GM12878 (cell line): ENCODE results near the gene EXOC4. TPM values are rescaled to one million over a fixed set of nuclear protein-coding genes. Genes with fewer than 3 reads are reported as not detected.

Source experiments
- ATAC-seq: fragments of 200-7000 bp; cut with Tn5 transposase; 3 replicates; pipeline ENCODE4 v1.9.1; 2020; ENCODE audit warnings: mild to moderate bottlenecking, moderate library complexity
- BruUV-seq: library from RNA; stranded (reverse); fragments of 400-500 nt; replicated peaks from 2 replicates; lab custom pipeline; 2021; lab: Mats Ljungman, UMichigan
- CTCF ChIA-PET: fragments of 300-600 bp; sonication (Branson Sonifier 250); formaldehyde crosslinking; extraction: SDS; loops from one replicate; lab custom pipeline; 2021; ENCODE audit warnings: inconsistent platforms; lab: Yijun Ruan, JAX
- POLR2A ChIA-PET: fragments of 350-600 bp; formaldehyde crosslinking; extraction: SDS; loops from one replicate; lab custom pipeline; 2021; ENCODE audit warnings: inconsistent platforms; lab: Charles Lee
- RAD21 ChIA-PET: fragments of 300-600 bp; sonication (Branson Sonifier 250); formaldehyde crosslinking; loops from one replicate; lab custom pipeline; 2023; ENCODE audit warnings: antibody characterized with exemption; ENCODE audit not compliant: unreplicated experiment; lab: Charles Lee
- SMC1A ChIA-PET: fragments of 300-600 bp; sonication (Branson Sonifier 250); formaldehyde crosslinking; loops from one replicate; lab custom pipeline; 2023; ENCODE audit not compliant: unreplicated experiment, uncharacterized antibody; lab: Charles Lee
- DNase-seq: peaks from one replicate; pipeline ENCODE4 v3.0.0-alpha.2; 2011; ENCODE audit warnings: low read depth, low spot score
- FAIRE-seq: peaks from 3 replicates; lab custom pipeline; 2011; peaks lifted over from hg19 to GRCh38; lab: Jason Lieb, UNC
- H2AFZ ChIP-seq: 2 replicates; pipeline ENCODE4 v1.6.0; 2011; ENCODE audit warnings: low read depth, low read length, control low read depth; ENCODE audit not compliant: control insufficient read depth
- H3K27ac ChIP-seq: 2 replicates; pipeline ENCODE4 v1.5.1; 2011; ENCODE audit warnings: control low read depth; ENCODE audit not compliant: control insufficient read depth, insufficient read depth
- H3K27me3 ChIP-seq, 2 experiments: replicated peaks in 1 of 2; 2 replicates each; pipeline versions ENCODE4 v1.6.0 to v1.6.1; 2011; ENCODE audit warnings: low read length in 1 of 2; ENCODE audit not compliant: control insufficient read depth in 2 of 2, insufficient read depth in 2 of 2
- H3K36me3 ChIP-seq, 2 experiments: 2 replicates each; pipeline ENCODE4 v1.5.1; 2011; ENCODE audit warnings: low read length in 1 of 2; ENCODE audit not compliant: control insufficient read depth in 2 of 2, insufficient read depth in 2 of 2
- H3K4me1 ChIP-seq: 2 replicates; pipeline ENCODE4 v1.6.1; 2011; ENCODE audit warnings: mild to moderate bottlenecking, low read length, moderate library complexity, mixed read lengths; ENCODE audit not compliant: control insufficient read depth, insufficient read depth
- H3K4me2 ChIP-seq: 2 replicates; pipeline ENCODE4 v1.6.0; 2011; ENCODE audit warnings: control low read depth; ENCODE audit not compliant: control insufficient read depth, insufficient read depth
- H3K4me3 ChIP-seq: fragments of 200-600 bp; sonication (generic); 2 replicates; pipeline ENCODE4 v1.5.1; 2016
- H3K79me2 ChIP-seq: 2 replicates; pipeline ENCODE4 v1.6.0; 2011; ENCODE audit warnings: low read length; ENCODE audit not compliant: control insufficient read depth, insufficient read depth
- H3K9ac ChIP-seq: 2 replicates; pipeline ENCODE4 v1.8.0; 2011; ENCODE audit warnings: low read length, control low read depth, mixed read lengths; ENCODE audit not compliant: control insufficient read depth, insufficient read depth
- H3K9me3 ChIP-seq: replicated peaks from 3 replicates; pipeline ENCODE4 v1.5.1; 2011; ENCODE audit warnings: mild to moderate bottlenecking, low read length; ENCODE audit not compliant: control insufficient read depth, insufficient read depth
- H4K20me1 ChIP-seq: 2 replicates; pipeline ENCODE4 v1.6.0; 2011; ENCODE audit not compliant: control insufficient read depth, insufficient read depth
- BMI1 ChIP-seq: fragments of 450-650 bp; IDR thresholded peaks from 2 replicates; pipeline ENCODE4 v1.6.1; 2016; ENCODE audit warnings: mild to moderate bottlenecking, moderate library complexity, borderline replicate concordance
- GABPA ChIP-seq: IDR thresholded peaks from 2 replicates; pipeline ENCODE4 v1.6.1; 2014; ENCODE audit warnings: antibody characterized with exemption, low read depth, mild to moderate bottlenecking, inconsistent platforms
- IKZF2 ChIP-seq, 2 experiments: fragments of 450-650 bp; IDR thresholded peaks; 2 replicates each; pipeline ENCODE4 v1.6.1; 2017; ENCODE audit warnings: mild to moderate bottlenecking in 2 of 2, moderate library complexity in 2 of 2
- MEF2B ChIP-seq: fragments of 450-650 bp; IDR thresholded peaks from 2 replicates; pipeline ENCODE4 v1.6.1; 2018; ENCODE audit warnings: mild to moderate bottlenecking, moderate library complexity; ENCODE audit not compliant: partially characterized antibody, poor library complexity, severe bottlenecking
- RFX5 ChIP-seq: IDR thresholded peaks from 2 replicates; pipeline ENCODE4 v1.6.1; 2011; ENCODE audit warnings: low read depth, low read length, improper control_type of control experiment
- ZNF207 ChIP-seq: fragments of 450-650 bp; IDR thresholded peaks from 2 replicates; pipeline ENCODE4 v1.6.1; 2014; ENCODE audit warnings: antibody characterized with exemption, mild to moderate bottlenecking, borderline replicate concordance
- WGBS: methylation state at CpG from one replicate; pipeline ENCODE4 v1.1.6; 2016; ENCODE audit warnings: low lambda C conversion rate; ENCODE audit not compliant: insufficient replicate concordance, insufficient coverage; ENCODE audit errors: missing lambda C conversion rate; 5-methylcytosine and 5-hydroxymethylcytosine counted together
- in situ Hi-C: fragments of 300-500 bp; cut with MboI; formaldehyde crosslinking; loops from 9 replicates; pipeline ENCODE4 v1.14.3; 2018; ENCODE audit warnings: mixed read lengths
- intact Hi-C: fragments of 100-400 bp; cut with micrococcal nuclease; formaldehyde crosslinking; loops from one replicate; pipeline ENCODE4 v1.14.2; 2022; ENCODE audit not compliant: unreplicated experiment
- polyA plus RNA-seq, 11 experiments: library from polyadenylated mRNA; depleted of rRNA in 4 of 11; unstranded in 6 of 11; stranded (reverse) in 5 of 11; fragments of >200 nt; fragmentation: Nextera tagmentation in 4 of 11; fragmentation: Illumina TruSeq in 1 of 11; extraction: Ambion mirVana in 4 of 11; extraction: Trizol in 1 of 11; gene quantifications; 1 replicate in 1 of 11; 2 replicates in 10 of 11; pipeline versions ENCODE4 v1.2.1 to v1.2.3, GENCODE V29; 2011 to 2016; ENCODE audit warnings: inconsistent platforms in 2 of 11, missing spikeins in 2 of 11, low read depth in 1 of 11
- total RNA-seq, 4 experiments: library from RNA; depleted of rRNA in 3 of 4; stranded (reverse); fragments of >200 nt in 3 of 4; fragmentation: Illumina TruSeq in 1 of 4; extraction: Trizol in 1 of 4; gene quantifications; 2 replicates each; pipeline versions ENCODE4 v1.2.1 to v1.2.3, GENCODE V29; 2013 to 2021
- TF ChIP-seq, protein P1 (sequence below): fragments of 450-650 bp; IDR thresholded peaks from 2 replicates; pipeline ENCODE4 v1.6.1; 2016; ENCODE audit warnings: mild to moderate bottlenecking, moderate library complexity, borderline replicate concordance
- TF ChIP-seq, protein P2 (sequence below): fragments of 450-650 bp; IDR thresholded peaks from 2 replicates; pipeline ENCODE4 v1.6.1; 2017; ENCODE audit warnings: borderline replicate concordance
- TF ChIP-seq, protein P3 (sequence below): fragments of 450-650 bp; IDR thresholded peaks from 2 replicates; pipeline ENCODE4 v1.6.1; 2018; ENCODE audit warnings: mild to moderate bottlenecking, low read depth, moderate library complexity; ENCODE audit not compliant: partially characterized antibody
- TF ChIP-seq, protein P4 (sequence below): IDR thresholded peaks from 2 replicates; pipeline ENCODE4 v1.6.1; 2012; ENCODE audit warnings: improper control_type of control experiment, low read depth, low read length; ENCODE audit not compliant: insufficient replicate concordance

EXOC4 gene
- total and polyA plus RNA-seq, 10 of the 15 experiments (the other 5 are each of a cell fraction or from before 2014, with no cell fraction given): 13.2 to 44.5 (median 29.6) TPM

DNA sequence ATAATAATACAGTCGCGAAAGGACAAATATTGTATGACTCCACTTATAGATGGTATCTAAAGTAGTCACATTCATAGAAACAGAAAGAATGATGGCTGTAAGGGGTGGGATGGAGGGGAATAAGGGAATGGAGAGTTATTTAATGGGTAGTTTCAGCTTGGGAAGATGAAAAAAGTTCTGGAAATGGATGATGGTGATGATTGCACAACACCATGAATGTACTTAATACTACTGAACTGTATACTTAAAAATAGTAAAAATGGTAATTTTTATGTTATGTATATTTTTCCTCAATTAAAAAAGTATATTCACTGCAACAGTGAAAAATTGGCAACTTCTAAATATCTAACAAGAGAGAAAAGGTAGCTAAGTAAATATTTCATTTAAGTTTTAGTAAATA lies 265.8 kb downstream of the EXOC4 start:
- H3K4me2 ChIP-seq: no peak overlapping the region
- no peak overlapping the region for H2AFZ ChIP-seq
- H3K36me3 ChIP-seq: no peaks in the 10 kb centered on the region
- ATAC-seq (no peak), DNase-seq (no peak), FAIRE-seq (no peak)
- H3K27me3 ChIP-seq: no peaks in the 10 kb centered on the region
- no peaks in the 10 kb centered on the region for H3K79me2 ChIP-seq
- ChIA-PET RAD21 (no interaction called here), CTCF (interaction anchor here (0.6 to 0.7 kb wide), 2 partner anchors 22 to 69 kb away, joined by 3 read pairs; no protein-coding TSS in a partner anchor), SMC1A (no interaction called here), POLR2A (interaction anchor here (0.7 kb wide), 1 partner anchor 78 kb away, joined by 9 read pairs; no protein-coding TSS in a partner anchor)
- intact Hi-C loops: no loop called here
- BruUV-seq: no TSS peak
- H3K27ac ChIP-seq: no peak overlapping the region
- H3K9ac ChIP-seq: no peak overlapping the region
- H4K20me1 ChIP-seq: no peaks in the 10 kb centered on the region
- no peaks in the 10 kb centered on the region for H3K9me3 ChIP-seq
- in situ Hi-C loops: no loop called here
- no peak overlapping the region for H3K4me3 ChIP-seq
- 100% methylated on average over 2 of the region's 2 CpGs for WGBS
- no peaks in the 10 kb centered on the region for H3K4me1 ChIP-seq
- TF ChIP-seq MEF2B (no peak), IKZF2 (IDR thresholded peaks at IDR 0.05) (no peak), GABPA (no peak), RFX5 (no peak), BMI1 (no peak), ZNF207 (no peak)
- TF ChIP-seq, protein P1, sequence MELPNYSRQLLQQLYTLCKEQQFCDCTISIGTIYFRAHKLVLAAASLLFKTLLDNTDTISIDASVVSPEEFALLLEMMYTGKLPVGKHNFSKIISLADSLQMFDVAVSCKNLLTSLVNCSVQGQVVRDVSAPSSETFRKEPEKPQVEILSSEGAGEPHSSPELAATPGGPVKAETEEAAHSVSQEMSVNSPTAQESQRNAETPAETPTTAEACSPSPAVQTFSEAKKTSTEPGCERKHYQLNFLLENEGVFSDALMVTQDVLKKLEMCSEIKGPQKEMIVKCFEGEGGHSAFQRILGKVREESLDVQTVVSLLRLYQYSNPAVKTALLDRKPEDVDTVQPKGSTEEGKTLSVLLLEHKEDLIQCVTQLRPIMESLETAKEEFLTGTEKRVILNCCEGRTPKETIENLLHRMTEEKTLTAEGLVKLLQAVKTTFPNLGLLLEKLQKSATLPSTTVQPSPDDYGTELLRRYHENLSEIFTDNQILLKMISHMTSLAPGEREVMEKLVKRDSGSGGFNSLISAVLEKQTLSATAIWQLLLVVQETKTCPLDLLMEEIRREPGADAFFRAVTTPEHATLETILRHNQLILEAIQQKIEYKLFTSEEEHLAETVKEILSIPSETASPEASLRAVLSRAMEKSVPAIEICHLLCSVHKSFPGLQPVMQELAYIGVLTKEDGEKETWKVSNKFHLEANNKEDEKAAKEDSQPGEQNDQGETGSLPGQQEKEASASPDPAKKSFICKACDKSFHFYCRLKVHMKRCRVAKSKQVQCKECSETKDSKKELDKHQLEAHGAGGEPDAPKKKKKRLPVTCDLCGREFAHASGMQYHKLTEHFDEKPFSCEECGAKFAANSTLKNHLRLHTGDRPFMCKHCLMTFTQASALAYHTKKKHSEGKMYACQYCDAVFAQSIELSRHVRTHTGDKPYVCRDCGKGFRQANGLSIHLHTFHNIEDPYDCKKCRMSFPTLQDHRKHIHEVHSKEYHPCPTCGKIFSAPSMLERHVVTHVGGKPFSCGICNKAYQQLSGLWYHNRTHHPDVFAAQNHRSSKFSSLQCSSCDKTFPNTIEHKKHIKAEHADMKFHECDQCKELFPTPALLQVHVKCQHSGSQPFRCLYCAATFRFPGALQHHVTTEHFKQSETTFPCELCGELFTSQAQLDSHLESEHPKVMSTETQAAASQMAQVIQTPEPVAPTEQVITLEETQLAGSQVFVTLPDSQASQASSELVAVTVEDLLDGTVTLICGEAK: no peak
- TF ChIP-seq, protein P2, sequence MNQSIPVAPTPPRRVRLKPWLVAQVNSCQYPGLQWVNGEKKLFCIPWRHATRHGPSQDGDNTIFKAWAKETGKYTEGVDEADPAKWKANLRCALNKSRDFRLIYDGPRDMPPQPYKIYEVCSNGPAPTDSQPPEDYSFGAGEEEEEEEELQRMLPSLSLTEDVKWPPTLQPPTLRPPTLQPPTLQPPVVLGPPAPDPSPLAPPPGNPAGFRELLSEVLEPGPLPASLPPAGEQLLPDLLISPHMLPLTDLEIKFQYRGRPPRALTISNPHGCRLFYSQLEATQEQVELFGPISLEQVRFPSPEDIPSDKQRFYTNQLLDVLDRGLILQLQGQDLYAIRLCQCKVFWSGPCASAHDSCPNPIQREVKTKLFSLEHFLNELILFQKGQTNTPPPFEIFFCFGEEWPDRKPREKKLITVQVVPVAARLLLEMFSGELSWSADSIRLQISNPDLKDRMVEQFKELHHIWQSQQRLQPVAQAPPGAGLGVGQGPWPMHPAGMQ: no peak
- TF ChIP-seq, protein P3, sequence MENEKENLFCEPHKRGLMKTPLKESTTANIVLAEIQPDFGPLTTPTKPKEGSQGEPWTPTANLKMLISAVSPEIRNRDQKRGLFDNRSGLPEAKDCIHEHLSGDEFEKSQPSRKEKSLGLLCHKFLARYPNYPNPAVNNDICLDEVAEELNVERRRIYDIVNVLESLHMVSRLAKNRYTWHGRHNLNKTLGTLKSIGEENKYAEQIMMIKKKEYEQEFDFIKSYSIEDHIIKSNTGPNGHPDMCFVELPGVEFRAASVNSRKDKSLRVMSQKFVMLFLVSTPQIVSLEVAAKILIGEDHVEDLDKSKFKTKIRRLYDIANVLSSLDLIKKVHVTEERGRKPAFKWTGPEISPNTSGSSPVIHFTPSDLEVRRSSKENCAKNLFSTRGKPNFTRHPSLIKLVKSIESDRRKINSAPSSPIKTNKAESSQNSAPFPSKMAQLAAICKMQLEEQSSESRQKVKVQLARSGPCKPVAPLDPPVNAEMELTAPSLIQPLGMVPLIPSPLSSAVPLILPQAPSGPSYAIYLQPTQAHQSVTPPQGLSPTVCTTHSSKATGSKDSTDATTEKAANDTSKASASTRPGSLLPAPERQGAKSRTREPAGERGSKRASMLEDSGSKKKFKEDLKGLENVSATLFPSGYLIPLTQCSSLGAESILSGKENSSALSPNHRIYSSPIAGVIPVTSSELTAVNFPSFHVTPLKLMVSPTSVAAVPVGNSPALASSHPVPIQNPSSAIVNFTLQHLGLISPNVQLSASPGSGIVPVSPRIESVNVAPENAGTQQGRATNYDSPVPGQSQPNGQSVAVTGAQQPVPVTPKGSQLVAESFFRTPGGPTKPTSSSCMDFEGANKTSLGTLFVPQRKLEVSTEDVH: no peak
- TF ChIP-seq, protein P4, sequence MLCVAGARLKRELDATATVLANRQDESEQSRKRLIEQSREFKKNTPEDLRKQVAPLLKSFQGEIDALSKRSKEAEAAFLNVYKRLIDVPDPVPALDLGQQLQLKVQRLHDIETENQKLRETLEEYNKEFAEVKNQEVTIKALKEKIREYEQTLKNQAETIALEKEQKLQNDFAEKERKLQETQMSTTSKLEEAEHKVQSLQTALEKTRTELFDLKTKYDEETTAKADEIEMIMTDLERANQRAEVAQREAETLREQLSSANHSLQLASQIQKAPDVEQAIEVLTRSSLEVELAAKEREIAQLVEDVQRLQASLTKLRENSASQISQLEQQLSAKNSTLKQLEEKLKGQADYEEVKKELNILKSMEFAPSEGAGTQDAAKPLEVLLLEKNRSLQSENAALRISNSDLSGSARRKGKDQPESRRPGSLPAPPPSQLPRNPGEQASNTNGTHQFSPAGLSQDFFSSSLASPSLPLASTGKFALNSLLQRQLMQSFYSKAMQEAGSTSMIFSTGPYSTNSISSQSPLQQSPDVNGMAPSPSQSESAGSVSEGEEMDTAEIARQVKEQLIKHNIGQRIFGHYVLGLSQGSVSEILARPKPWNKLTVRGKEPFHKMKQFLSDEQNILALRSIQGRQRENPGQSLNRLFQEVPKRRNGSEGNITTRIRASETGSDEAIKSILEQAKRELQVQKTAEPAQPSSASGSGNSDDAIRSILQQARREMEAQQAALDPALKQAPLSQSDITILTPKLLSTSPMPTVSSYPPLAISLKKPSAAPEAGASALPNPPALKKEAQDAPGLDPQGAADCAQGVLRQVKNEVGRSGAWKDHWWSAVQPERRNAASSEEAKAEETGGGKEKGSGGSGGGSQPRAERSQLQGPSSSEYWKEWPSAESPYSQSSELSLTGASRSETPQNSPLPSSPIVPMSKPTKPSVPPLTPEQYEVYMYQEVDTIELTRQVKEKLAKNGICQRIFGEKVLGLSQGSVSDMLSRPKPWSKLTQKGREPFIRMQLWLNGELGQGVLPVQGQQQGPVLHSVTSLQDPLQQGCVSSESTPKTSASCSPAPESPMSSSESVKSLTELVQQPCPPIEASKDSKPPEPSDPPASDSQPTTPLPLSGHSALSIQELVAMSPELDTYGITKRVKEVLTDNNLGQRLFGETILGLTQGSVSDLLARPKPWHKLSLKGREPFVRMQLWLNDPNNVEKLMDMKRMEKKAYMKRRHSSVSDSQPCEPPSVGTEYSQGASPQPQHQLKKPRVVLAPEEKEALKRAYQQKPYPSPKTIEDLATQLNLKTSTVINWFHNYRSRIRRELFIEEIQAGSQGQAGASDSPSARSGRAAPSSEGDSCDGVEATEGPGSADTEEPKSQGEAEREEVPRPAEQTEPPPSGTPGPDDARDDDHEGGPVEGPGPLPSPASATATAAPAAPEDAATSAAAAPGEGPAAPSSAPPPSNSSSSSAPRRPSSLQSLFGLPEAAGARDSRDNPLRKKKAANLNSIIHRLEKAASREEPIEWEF: no peak
